CD4-positive, alpha-beta T cell treated with Interleukin-1 beta for 1 hour (primary cell): Measurements from ENCODE around the gene ADAMTS20.

ENCODE experiments used
- DNase-seq, 2 donors: peaks; one replicate each; pipeline ENCODE4 v3.0.0-alpha.2; 2020 to 2022

Gene ADAMTS20

DNA sequence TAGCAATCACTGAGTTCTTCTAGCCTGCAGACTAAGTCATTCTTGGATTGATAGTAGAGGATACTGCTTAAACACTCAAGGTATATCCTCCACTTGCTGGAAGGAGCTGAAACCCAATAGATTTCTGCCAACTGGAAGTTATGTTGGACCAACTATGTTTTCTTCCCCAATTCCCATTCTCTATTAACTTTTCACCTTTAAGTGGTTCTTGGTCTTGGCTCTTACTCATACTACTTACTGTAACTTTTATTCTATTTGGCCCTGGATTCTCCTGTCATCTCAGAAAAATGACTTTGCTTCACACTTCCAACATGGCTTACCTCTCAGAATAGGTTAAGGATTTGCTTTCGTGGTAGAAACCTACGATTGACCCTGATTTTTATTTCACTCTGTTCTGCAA is 244.9 kb downstream of the ADAMTS20 start:
- DNase-seq: no peak

DNA sequence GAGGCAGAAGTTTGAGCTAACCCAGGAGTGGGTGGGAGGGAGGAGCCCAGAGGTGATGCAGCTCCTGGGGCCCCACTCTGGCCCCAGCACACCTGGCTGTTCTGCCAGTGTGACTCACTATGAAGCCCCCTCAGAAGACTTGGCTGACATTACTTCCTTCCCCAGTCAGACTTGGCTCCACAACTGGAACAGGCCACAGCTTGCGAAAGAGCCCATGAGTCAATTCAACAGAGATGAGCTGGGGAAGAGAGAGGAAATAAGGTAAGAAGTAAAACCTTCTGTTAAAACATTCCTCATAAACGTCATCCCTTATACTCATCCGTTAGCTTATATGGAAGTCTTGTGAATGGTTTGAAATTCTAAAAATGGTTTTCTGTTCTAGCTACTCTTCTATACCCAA is 245.9 kb downstream of the ADAMTS20 start:
- no peak for DNase-seq

DNA sequence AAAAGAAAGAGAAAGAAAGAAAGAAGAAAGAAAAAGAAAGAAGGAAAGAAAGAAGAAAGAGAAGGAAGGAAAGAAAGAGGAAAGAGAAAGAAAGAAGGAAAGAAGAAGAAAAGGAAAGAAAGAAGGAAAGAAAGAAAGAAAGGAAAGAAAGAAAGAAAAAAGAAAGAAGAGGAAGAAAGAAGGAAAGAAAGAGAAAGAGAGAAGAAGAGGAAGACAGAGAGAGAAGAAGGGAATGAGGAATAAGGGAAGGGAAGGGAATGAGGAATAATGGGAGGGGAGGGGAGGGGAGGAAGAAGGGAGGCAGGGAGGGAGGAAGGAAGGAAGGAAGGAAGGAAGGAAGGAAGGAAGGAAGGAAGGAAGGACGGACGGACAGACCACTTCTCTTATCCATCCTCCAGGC is 246.9 kb downstream of the ADAMTS20 start:
- no peak for DNase-seq
